Measurements from ENCODE around the gene GRK7.
"Not testable (repeated sequence)": the region's sequence is repeated elsewhere in the genome, so short reads cannot be mapped to it uniquely, and the experiment has no call there.

Gene GRK7

GRCh38 chr3:141763088-141763750, at the start of gene GRK7:
GRK7 (plus strand) TSS chr3:141763408; CDS start chr3:141778285, 14,877 bp downstream.
- DNase-seq: no peak

- DNase-seq: no peak
These were observed 48.5 kb upstream of the GRK7 start for GRCh38 chr3:141714671-141715070.

GRCh38 chr3:141722081-141722480, 41.1 kb upstream of the GRK7 start:
- DNase-seq: no peak

GRCh38 chr3:141722648-141723047, 40.6 kb upstream of the GRK7 start:
- DNase-seq: no peak

GRCh38 chr3:141723255-141723654, 40.0 kb upstream of the GRK7 start:
- DNase-seq: no peak

GRCh38 chr3:141724186-141724585, 39.0 kb upstream of the GRK7 start:
- no peak for DNase-seq

GRCh38 chr3:141725036-141725435, 38.2 kb upstream of the GRK7 start:
- no peak for DNase-seq

GRCh38 chr3:141726483-141726882, 36.7 kb upstream of the GRK7 start:
- DNase-seq: no peak

GRCh38 chr3:141728355-141728892, 34.8 kb upstream of the GRK7 start:
- no peak for DNase-seq

- peak; percentile 23 for DNase-seq
These were observed 34.0 kb upstream of the GRK7 start for GRCh38 chr3:141729240-141729639.

GRCh38 chr3:141735176-141735575, 28.0 kb upstream of the GRK7 start:
- DNase-seq: no peak

GRCh38 chr3:141735770-141736465, 27.3 kb upstream of the GRK7 start:
- DNase-seq: no peak

- DNase-seq: no peak
These were observed 26.1 kb upstream of the GRK7 start for GRCh38 chr3:141737093-141737492.

- no peak for DNase-seq
These were observed 25.6 kb upstream of the GRK7 start for GRCh38 chr3:141737678-141738021.

- peak; percentile 96 for DNase-seq
These were observed 25.0 kb upstream of the GRK7 start, which contains the start of gene RNF7 for GRCh38 chr3:141738022-141738890. RNF7 (plus strand) TSS chr3:141738298; CDS start chr3:141738342, 44 bp downstream.

- peak; percentile 27 for DNase-seq
These were observed 24.3 kb upstream of the GRK7 start for GRCh38 chr3:141738891-141739363.

GRCh38 chr3:141739731-141740130, 23.5 kb upstream of the GRK7 start:
- no peak for DNase-seq

- no peak for DNase-seq
These were observed 22.9 kb upstream of the GRK7 start for GRCh38 chr3:141740349-141740748.

- no peak for DNase-seq
These were observed 19.9 kb upstream of the GRK7 start for GRCh38 chr3:141743305-141743704.

GRCh38 chr3:141746962-141747361, 16.2 kb upstream of the GRK7 start:
- no peak for DNase-seq

GRCh38 chr3:141753399-141753798, 9.8 kb upstream of the GRK7 start:
- DNase-seq: no peak

- DNase-seq: no peak
These were observed 9.2 kb upstream of the GRK7 start for GRCh38 chr3:141754032-141754431.

GRCh38 chr3:141762552-141762951, 656 bp upstream of the GRK7 start:
- not testable (repeated sequence) for DNase-seq
